ENCODE measurements around the gene STARD5. TPM values are rescaled to one million over a fixed set of nuclear protein-coding genes. Genes with fewer than 3 reads are reported as not detected.

STARD5 gene
- total RNA-seq, 1 donor from 2014 or later = 1.3 TPM

DNA sequence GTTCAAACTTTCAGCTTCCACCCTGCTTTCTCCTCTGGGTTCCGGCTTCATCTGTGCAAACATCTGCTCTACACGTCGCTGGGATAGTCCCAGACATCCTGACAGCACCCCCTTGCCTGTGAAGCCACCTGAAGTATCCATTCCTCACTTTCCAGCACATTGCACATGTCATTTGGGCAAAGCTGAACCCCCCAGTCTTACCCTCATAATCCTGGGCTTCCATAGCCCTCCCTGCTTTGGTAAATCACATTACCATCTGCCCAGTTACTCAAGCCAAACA is 42.5 kb downstream of the STARD5 start:
- intact Hi-C loops (cut with DNase I) = no loop called here
- no peak for DNase-seq (ENCODE audit: low spot score)

DNA sequence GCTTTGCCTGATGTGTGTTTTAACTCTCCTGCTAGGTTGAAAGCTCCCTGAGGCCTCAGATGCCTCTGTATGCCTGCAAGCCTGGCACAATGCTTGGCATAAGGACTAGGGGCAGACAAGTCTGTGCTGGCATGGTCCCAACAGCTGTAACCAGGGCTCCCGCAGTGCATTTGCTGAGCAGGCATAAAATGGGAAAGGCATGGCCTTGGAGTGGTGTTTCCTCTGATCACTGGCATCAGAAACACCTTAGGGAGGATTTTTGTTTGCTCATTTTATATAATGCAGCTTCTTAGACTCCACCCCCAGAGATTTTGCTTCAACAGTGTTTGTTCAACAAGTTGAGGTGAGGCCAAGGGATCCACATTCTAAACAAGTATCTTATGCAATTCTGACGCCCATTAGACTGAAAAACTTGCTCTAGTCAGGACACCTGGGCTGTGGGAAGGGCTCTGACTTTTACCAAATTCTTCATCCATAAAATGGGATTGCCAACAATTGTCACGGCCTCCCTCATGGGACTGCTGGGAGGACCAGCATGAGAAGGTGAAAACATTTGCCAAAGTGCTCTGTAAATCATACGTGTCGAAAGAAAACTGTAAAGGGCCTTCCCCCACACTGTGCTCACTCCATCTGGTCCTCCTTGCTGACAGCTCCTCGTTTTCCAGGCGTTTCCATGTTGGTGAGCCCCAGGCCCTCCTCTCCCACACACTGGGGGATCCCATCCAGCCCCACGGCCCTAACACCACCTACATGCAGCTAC is 43.1 kb downstream of the STARD5 start:
- DNase-seq (ENCODE audit: low spot score) = no peak
- intact Hi-C loops (cut with DNase I) = no loop called here

DNA sequence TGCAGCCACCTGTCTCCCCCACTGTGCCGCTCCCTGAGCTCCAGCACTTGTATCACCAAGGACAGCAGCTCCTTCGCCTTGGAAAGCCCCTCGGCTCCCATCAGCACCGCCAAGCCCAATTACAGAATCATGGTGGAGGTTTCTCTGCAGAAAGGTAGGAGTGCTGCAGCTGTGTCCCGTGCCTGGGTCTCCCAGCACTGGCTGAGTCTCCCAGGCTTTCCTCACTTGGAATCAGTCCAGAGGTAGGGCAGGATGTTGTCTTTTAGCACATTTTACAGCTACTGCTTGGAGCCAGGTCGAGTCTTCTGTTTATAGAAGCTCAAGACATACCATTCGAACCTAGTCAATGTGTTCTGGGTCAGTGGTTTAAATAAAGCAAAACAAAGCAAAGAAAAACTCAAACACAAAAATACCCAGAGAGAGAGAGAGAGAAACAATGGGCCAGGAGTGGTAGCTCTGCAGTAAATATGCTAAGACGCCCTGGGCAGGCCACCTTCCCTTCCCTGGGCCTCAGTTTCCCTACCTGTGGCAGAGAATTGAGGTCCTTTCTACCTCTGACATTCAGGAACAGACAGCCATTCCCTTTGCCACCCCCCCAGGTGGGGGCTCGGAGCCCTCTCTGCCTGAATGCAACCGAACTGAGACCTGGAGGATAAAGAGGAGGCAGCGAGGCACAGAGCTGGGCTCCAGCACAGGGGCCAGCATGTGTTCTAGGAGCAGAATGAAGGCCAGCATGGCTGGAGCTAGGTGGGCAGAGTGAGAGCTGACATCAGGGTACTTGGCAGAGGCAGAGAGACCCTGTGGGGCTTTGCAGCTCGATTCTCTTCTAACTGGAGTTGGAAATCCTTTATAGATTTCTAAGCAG is 44.1 kb downstream of the STARD5 start:
- intact Hi-C loops (cut with DNase I) = no loop called here
- DNase-seq (ENCODE audit: low spot score) = no peak

DNA sequence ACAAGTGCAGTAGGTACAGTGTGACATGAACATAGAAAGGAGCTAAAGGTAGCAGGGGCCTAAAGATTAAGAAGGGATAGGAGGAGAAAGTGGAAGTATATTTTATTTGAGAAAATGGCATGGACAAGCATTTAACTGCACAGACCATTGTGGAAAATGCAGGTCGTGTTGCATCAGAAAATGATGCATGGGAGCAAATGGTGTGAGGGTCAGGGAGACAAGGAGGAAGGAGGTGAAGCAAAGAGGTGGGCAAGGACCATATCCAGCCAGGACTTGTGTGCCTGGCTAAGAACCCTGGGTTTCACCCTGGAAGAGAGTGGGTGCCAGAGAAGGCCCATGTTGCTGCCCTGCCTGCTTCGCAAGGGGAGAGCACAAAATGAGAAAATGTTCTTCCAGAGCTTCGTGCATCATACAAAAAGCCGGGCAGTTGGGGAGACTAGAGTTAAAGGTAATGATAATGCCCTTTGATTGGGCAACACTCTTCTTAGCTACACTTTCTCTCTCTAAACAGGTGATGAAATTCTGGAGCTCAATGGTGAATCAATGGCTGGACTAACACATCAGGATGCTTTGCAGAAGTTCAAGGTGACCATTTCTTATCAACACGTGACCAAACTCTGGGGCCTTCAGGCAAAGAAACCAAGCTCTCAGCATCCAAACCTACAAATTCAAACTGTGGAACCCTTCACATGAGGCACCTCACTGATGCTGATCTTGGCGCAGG is 45.5 kb downstream of the STARD5 start:
- DNase-seq (ENCODE audit: low spot score) = no peak
- intact Hi-C loops (cut with DNase I) = no loop called here

DNA sequence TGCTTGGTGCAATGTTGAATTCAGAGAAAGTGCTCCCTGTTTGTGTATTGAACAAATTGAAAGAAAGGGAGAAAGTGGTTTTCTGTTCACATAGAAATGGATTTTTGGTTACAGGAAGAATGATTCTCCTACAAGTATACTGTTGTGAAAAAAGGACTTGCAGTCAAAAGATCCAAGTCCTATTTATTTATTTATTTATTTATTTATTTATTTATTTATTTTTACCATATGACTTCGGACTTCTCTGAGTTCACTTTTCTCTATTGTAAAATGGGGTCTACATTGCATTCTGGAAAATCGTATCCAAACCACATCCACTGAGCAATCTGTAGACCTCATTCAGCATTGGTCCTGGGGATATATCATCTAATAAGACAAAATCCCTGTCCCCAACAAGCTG is 46.1 kb downstream of the STARD5 start:
- intact Hi-C loops (cut with DNase I) = no loop called here
- DNase-seq (ENCODE audit: low spot score) = no peak

DNA sequence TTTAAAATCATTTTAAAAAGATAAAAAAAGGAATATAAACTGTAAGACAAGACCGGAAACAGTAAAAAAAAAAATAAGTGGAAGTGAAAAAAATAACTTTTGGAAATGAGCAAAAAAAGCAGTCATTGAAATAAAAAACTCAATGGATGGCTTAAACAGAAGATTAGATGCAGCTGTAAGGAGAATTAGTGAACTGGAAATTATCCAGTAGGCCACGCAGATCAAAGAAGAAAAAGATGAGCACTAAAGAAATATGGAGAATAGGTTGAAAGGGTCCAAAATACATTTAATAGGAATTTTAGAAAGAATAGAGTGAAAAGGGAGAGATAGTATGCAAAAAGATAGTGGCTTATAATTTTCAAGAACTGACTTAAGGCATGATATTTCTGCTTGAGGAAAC is 47.0 kb downstream of the STARD5 start:
- no peak for DNase-seq (ENCODE audit: low spot score)
- intact Hi-C loops (cut with DNase I) = no loop called here

DNA sequence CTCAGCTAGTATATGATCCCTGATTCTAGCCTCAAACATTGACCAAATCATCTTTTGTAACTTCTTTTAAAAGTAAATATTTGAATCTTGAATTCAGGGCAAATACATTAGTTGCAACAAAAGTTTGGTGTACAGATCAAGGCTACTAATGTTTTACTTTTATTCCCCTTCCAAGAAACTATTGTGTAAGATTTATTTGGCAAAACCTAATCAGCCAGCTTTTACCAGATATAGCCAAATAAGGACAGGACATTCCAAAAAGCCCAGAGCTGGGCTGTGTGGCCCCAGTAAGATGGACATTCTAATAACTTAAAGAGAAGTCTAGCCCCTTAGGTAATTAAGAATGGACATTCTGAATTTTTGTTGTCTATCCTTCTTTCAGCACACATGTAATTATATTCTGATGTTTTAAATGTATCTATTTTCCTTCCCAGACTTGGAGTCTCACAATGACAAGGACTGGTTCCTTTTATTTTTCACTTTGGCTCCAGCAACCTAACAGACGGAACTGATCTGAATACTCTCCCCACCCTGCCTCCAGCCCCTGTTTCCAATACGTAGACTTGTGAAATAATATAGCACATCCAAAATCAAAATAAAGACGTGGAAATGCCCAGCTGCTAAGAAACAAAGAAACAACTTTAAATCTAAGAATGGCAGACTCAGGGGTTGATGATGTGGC is 48.1 kb downstream of the STARD5 start:
- no peak for DNase-seq (ENCODE audit: low spot score)
- intact Hi-C loops (cut with DNase I) = loop anchor here (2.0 kb wide), 2 partner anchors 61 to 125 kb away; no protein-coding TSS in a partner anchor

DNA sequence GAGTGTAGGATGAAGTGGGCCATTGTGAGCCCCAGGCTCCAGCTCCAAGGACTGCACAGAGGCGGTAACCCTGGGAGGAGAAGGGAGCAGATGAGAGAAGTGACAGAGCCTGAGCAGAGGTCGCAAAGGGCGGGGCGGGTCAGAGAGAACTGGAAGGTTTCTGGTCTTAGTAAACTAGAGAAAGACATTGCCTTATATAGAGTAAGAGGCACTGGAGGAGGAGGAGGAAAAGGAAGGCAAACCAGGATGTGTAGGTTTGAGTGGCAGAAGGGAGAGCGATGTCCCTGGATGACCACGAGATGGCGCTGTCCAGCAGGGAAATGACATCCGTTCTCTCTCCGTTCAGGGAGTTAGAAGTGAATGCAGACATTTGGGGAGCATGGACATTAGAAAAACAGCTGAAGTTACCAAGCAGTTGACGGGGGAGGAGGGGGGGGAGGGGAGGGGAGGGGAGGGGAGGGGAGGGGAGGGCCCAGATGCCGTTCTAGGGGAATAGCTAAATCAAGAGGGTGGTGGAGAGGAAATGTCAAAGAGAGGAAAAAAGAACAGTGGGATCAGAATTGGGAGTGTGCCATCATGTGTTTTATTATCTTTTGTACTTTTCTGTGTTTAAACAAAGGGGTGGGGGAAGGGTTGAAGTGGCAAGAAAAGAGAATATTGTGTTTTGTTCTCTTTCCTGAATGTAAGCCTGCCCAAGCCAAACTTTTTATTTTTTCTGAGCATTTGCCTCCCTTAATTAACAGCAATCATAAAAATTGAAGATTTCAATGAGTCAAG is 48.8 kb downstream of the STARD5 start:
- intact Hi-C loops (cut with DNase I) = loop anchor here (2.0 kb wide), 2 partner anchors 62 to 126 kb away; no protein-coding TSS in a partner anchor
- DNase-seq (ENCODE audit: low spot score) = peak; percentile 89

DNA sequence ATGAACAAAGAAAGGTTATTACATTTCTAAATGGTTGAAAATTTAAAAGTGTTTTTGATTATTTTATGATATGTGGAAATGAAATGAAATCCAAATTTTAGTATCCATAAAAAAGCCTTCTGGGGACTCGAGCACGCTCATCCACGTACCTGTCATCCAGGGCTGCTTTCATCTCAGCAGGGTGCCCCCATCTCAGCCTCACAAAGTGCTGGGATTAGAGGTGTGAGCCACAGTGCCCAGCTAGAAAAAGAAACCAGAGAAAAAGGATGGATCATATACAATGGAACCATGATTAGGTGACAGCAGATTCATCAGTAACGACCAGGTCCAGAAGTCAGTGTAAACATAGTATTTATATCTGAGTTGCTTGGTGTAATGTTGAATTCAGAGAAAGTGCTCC is 49.7 kb downstream of the STARD5 start:
- no peak for DNase-seq (ENCODE audit: low spot score)
- intact Hi-C loops (cut with DNase I) = loop anchor here (2.0 kb wide), 2 partner anchors 63 to 127 kb away; no protein-coding TSS in a partner anchor

DNA sequence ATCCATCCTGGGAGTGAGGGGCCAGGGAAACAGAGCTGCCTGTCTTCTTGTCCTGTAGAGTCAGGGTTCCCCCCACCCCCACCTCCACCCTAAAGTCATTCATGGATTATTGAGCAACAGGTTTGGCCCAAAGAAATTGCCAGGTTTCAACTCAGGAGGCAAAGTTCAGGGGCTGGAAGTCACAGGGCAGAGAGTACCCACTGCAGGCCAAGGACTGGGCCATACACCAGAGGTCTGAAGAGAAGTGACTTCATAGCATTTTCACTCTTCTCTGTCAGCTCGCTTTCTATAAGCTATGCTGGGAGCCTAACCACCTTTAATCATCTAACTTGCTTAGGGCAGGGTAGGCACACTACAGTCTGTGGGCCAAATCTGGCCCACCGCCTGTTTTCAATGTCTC is 50.1 kb downstream of the STARD5 start:
- intact Hi-C loops (cut with DNase I) = loop anchor here (2.0 kb wide), 2 partner anchors 63 to 127 kb away; no protein-coding TSS in a partner anchor
- no peak for DNase-seq (ENCODE audit: low spot score)

DNA sequence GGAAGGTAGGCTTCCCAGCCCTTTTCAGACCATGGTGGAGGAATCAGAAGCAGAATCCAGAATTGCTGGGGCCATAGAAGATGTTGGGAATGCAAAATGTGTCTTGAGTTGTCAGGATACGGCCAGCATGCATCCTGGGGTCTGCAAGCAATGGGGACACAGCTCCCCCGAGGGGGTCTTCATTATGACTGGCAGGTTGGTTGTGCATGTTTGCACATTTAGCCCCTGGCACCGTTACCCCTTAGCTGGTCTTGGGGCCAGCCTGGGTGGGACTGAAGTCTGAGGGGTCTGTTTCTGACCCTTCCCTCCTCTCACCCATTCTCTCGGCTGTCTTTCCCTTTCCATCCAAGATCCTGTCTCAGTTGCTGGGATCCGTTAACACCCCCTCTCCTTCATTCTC is 50.7 kb downstream of the STARD5 start:
- intact Hi-C loops (cut with DNase I) = no loop called here
- no peak for DNase-seq (ENCODE audit: low spot score)

DNA sequence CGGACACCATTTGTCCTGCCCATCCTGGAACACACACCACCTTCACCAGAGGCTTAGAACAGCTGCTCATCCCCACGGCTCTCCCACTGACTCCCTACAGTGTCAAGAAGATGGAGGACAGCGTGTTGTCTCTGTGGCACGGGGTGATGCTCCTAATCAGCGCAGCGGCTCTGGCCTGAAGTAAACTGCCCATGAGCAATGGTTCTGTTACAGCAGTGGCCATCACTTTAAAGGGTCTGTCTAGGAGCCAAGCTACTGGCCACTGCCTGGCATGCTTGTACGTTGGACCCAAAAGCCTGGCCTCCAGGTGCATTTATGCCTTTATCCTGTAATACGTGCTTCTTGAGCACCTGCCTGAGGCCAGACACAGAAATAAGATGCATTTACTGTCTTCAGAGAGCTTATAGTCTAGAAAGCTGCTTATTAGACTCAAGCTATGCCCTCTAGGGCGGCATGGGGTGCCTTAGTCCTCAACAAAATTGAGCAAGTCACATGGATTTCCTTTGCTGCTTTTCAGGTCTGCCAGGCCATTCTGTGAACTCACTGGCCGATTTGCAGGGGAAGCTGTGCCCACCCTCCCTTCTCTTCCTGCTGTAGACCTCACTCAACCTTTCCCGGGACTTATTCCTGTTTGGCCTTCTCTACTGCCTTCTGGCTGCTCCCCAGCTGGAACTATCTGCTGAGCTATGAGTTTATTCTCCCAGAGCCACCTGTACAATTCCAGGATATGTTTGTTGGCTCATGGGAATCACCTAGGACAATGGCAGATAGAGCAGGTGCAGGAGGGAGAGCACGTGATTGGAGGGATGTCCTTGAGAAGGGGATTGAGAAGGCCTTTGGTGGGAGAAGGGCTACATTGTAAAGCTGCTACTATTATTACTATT is 51.9 kb downstream of the STARD5 start:
- intact Hi-C loops (cut with DNase I) = no loop called here
- DNase-seq (ENCODE audit: low spot score) = no peak

DNA sequence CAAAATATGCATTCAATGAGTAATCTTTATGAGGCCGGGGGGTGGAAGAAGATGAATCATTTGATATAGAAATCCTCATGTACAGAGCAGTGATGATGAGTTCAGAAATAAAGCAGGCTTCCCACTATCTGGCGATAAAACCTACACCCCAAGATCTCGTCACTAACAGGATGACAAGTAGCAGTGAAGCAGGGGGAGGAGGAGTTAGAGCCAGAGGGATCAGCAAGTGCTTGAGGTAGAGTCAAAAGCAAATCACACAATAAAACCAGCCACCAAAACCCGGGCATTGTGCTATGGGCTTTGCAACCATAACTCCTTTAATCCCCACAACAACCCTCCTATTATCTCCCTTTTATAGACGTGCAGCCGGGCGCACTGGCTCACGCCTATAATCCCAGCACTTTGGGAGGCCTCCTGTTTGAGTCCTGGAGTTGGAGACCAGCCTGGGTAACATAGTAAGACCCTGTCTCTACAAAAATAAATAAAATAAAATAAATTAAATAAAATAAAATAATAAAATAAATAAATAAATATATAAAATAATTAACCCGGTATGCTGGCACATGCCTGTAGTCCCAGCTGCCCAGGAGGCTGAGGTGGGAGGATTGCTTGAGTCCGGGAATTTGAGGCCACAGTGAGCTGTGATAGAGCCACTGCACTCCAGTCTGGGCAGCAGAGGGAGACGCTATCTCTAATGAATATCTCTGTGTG is 53.0 kb downstream of the STARD5 start:
- intact Hi-C loops (cut with DNase I) = no loop called here
- DNase-seq (ENCODE audit: low spot score) = no peak

DNA sequence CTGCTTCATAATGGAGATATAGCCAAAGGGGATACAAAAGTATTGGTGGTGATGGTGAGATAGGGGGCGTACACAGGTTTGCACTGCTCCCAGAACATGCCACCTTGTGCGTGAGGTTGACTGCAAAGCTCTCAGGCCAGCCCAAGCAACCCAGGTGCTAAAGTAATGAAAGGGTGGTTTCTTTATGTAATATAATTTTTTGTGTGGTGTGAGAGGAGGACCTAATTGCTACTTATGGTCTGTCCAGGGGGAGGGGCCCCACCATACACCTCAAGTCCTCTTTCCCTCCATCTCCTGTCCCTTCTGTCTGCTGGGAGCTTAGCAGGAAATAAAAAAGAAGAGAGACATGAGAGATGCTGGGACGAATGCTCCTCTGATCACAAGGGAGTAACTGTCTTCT is 53.8 kb downstream of the STARD5 start:
- intact Hi-C loops (cut with DNase I) = no loop called here
- DNase-seq (ENCODE audit: low spot score) = no peak

DNA sequence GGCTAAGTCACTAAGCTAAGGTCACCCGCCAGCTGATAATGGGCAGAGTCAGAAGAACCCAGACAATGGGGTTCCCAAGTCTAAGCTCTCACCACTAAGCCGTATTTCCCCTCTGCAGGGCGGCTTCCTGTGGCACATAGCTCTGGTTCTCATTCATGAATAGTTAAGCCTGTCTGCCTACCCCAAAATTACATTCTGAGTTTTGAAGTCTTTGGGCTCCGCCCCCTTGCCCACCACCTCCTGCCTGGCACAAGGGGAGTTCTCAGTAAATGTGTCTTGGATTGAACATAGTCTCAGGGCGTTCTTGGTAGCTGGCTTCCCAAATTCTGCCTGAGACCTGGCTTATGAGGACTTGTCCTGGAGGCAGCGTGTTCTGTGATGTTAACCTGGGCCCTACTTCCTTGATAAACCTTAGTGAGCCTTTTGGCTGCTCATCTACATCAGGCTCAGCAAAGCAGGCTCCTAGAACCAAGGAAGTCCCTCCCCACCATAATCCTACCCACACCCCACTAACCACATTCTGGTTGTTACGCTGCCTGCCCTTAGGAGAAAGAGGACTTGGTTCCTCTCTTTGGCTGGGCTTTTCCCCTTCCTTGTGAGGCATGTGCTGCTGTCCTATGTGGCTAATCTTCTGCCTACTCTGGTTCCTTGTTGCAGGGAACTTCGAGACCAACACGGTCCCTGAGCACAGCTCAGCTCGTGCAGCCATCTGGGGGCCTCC is 54.9 kb downstream of the STARD5 start:
- intact Hi-C loops (cut with DNase I) = loop anchor here (5.0 to 10.0 kb wide), 2 partner anchors 272 to 294 kb away; no protein-coding TSS in a partner anchor
- DNase-seq (ENCODE audit: low spot score) = no peak

DNA sequence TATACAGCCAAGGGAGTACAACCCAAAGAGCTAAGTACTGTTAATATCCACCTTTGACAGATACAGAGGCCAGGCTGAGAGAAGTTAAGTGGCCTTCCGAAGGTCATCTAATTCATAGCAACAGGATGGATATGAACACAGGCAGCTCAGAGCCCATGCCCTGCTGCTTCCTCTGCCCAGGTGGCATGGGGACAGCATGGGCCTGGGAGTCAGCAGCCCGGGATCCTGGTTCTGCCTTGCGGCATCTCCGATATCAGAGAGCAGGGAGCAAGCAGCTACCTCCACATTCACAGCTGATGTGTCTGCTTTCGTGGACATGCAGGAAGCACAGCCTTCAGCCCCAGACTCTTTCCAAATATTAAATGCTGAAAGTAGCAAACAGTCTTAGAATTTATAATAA is 55.6 kb downstream of the STARD5 start:
- DNase-seq (ENCODE audit: low spot score) = no peak
- intact Hi-C loops (cut with DNase I) = loop anchor here (5.0 to 10.0 kb wide), 2 partner anchors 271 to 294 kb away; no protein-coding TSS in a partner anchor

Data from cardiac septum (tissue), 1 donor.